K562 (cell line): ENCODE measurements around the gene LGR6. TPM values are rescaled to one million over a fixed set of nuclear protein-coding genes. Genes with fewer than 3 reads are reported as not detected.

ENCODE experiments used
- BRF2 ChIP-seq: IDR thresholded peaks from 3 replicates; pipeline ENCODE4 v1.6.1; 2011; ENCODE audit warnings: borderline replicate concordance, mild to moderate bottlenecking; ENCODE audit not compliant: insufficient read length, insufficient read depth
- EHMT2 ChIP-seq: fragments of 450-650 bp; IDR thresholded peaks from 2 replicates; pipeline ENCODE4 v1.6.1; 2018; ENCODE audit warnings: antibody characterized with exemption
- FOXP1 ChIP-seq: sonication (generic); formaldehyde crosslinking; IDR thresholded peaks from 2 replicates; pipeline ENCODE4 v1.8.0; 2022; ENCODE audit warnings: mild to moderate bottlenecking, missing genetic modification reagents
- HDAC1 ChIP-seq, 2 experiments: fragments of 450-650 bp; IDR thresholded peaks; 2 replicates each; pipeline ENCODE4 v1.6.1; 2016 to 2017; ENCODE audit warnings: inconsistent platforms in 1 of 2, mild to moderate bottlenecking in 1 of 2, moderate library complexity in 1 of 2
- HDAC3 ChIP-seq: fragments of 450-650 bp; IDR thresholded peaks from 2 replicates; pipeline ENCODE4 v1.6.1; 2018; ENCODE audit warnings: borderline replicate concordance, mild to moderate bottlenecking, moderate library complexity; ENCODE audit not compliant: partially characterized antibody
- HDGF ChIP-seq: fragments of 450-650 bp; IDR thresholded peaks from 2 replicates; pipeline ENCODE4 v1.6.1; 2016
- IRF2 ChIP-seq: sonication (generic); formaldehyde crosslinking; IDR thresholded peaks from 2 replicates; pipeline ENCODE4 v1.8.1; 2022; ENCODE audit warnings: mild to moderate bottlenecking, missing genetic modification reagents
- JUND ChIP-seq, 2 experiments: IDR thresholded peaks; 2 replicates in 1 of 2; 3 replicates in 1 of 2; pipeline ENCODE4 v1.6.1; 2011; ENCODE audit warnings: borderline replicate concordance in 2 of 2, low read depth in 2 of 2, low read length in 2 of 2, improper control_type of control experiment in 1 of 2, missing biosample characterization in 1 of 2, missing genetic modification characterization in 1 of 2, missing genetic modification reagents in 1 of 2
- NR1H2 ChIP-seq: sonication (generic); formaldehyde crosslinking; IDR thresholded peaks from 2 replicates; pipeline ENCODE4 v1.4.0; 2020; ENCODE audit warnings: mild to moderate bottlenecking, missing genetic modification reagents
- RCOR1 ChIP-seq, 2 experiments: IDR thresholded peaks; 2 replicates each; pipeline ENCODE4 v1.6.1; 2012; ENCODE audit warnings: low read depth in 2 of 2, low read length in 2 of 2, borderline replicate concordance in 1 of 2, improper control_type of control experiment in 1 of 2
- SMARCA4 ChIP-seq: fragments of 450-650 bp; IDR thresholded peaks from 2 replicates; pipeline ENCODE4 v1.6.1; 2016
- SMARCB1 ChIP-seq: IDR thresholded peaks from 2 replicates; pipeline ENCODE4 v1.6.1; 2011; ENCODE audit warnings: improper control_type of control experiment, low read depth; ENCODE audit not compliant: insufficient read length
- TRIM28 ChIP-seq: fragments of 450-650 bp; IDR thresholded peaks from 2 replicates; pipeline ENCODE4 v1.6.1; 2017
- UBTF ChIP-seq, 2 experiments: IDR thresholded peaks; 2 replicates each; pipeline ENCODE4 v1.6.1; 2012; ENCODE audit warnings: improper control_type of control experiment in 2 of 2, low read depth in 2 of 2, low read length in 2 of 2, borderline replicate concordance in 1 of 2
- YBX1 ChIP-seq: fragments of 450-650 bp; IDR thresholded peaks from 2 replicates; pipeline ENCODE4 v1.7.1; 2016; ENCODE audit warnings: mild to moderate bottlenecking
- ZNF740 ChIP-seq, 3 experiments: fragments of 200-800 bp in 1 of 3; sonication (Bioruptor generic) in 1 of 3; sonication (generic) in 1 of 3; formaldehyde crosslinking in 1 of 3; IDR thresholded peaks; 2 replicates each; pipeline versions ENCODE4 v1.6.1 to v1.8.0; 2016 to 2022; ENCODE audit warnings: mild to moderate bottlenecking in 2 of 3, missing compliant biosample characterization in 2 of 3, missing genetic modification characterization in 2 of 3, missing genetic modification reagents in 1 of 3
- ZSCAN32 ChIP-seq: fragments of 450-650 bp; formaldehyde crosslinking; IDR thresholded peaks from 2 replicates; pipeline ENCODE4 v1.4.0; 2020; ENCODE audit warnings: mild to moderate bottlenecking, moderate library complexity
- polyA plus RNA-seq, 8 experiments: library from polyadenylated mRNA; depleted of rRNA in 4 of 8; stranded (reverse) in 5 of 8; unstranded in 3 of 8; fragments of >200 nt; fragmentation: Nextera tagmentation in 2 of 8; fragmentation: Illumina TruSeq in 1 of 8; extraction: Ambion mirVana in 2 of 8; extraction: Trizol in 1 of 8; gene quantifications; 2 replicates each; pipeline versions ENCODE4 v1.2.1 to v1.2.3, GENCODE V29; 2011 to 2014; ENCODE audit warnings: inconsistent platforms in 1 of 8, missing spikeins in 1 of 8
- total RNA-seq, 7 experiments: library from RNA; depleted of rRNA in 6 of 7; stranded (reverse); fragments of >200 nt in 6 of 7; fragmentation: Illumina TruSeq in 2 of 7; extraction: Trizol in 2 of 7; gene quantifications; 2 replicates each; pipeline versions ENCODE4 v1.2.1 to v1.2.3, GENCODE V29; 2011 to 2021; ENCODE audit warnings: low replicate concordance in 1 of 7
- TF ChIP-seq, protein P1 (sequence below): fragments of 200-800 bp; sonication (Bioruptor generic); IDR thresholded peaks from 2 replicates; pipeline ENCODE4 v1.6.1; 2017; ENCODE audit warnings: missing genetic modification characterization, missing compliant biosample characterization
- TF ChIP-seq, protein P2 (sequence below): fragments of 250-450 bp; sonication (Bioruptor Pico); IDR thresholded peaks from 2 replicates; pipeline ENCODE4 v1.5.0; 2021

LGR6 gene
- total and polyA plus RNA-seq, 9 of the 15 experiments (the other 6 are each of a cell fraction or from before 2014, with no cell fraction given) = 0.01 to 0.54 (median 0.17) TPM; not detected in 1

DNA sequence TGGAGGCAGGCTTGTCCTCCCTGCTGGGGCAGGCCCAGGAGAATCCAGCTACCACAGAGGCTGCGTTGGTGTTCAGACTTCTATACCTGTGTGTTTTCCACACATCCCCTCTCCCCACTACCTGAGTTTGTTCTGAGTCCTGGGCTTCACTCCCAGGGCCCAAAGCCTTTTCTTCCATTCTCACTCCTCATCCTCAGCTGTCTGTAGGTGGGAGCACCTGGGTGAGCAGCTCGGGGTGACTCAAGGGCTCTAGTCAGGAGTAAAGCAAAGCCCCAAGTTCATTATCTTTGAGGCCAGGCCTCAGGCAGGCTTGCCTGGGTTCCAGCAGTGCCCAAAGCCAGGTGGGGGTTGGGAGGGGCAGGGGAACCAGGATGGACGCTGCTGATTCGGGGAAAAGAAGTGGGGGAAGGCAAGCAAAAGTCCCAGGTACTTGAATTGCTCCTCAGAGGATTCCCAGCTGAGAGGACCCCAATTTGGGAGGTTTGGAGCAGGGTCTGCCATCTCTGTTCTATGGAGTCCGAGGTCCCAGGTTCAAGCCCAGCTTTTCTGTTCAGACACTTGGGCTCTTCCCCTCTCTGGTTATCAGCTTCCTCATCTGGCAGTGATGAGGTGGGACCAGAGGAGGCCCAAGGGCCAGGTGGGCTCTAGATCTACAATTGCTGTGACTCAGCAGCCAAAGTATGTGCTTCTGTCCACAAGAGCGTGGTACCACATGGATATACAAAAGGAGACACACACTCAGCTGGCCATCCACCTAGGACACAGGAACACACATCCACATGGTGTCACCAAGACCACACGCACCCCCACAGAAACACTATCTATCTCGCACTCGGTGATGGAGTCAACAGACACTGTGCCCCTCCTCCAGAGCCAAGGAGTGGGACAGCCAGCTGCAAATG is 27.4 kb upstream of the LGR6 start (continued):
- TF ChIP-seq UBTF (IDR thresholded peaks at IDR 0.05; ENCODE audit: borderline replicate concordance in 1 of 2, low read depth in 2 of 2, low read length in 2 of 2) = no peak
- no peak for TF ChIP-seq TRIM28
- TF ChIP-seq ZNF740 (CRISPR knock-in tag; IDR thresholded peaks at IDR 0.05) = peak; percentile 86
- no peak; a peak in 1 of 4 replicates for TF ChIP-seq ZNF740 (tag; IDR thresholded peaks at IDR 0.05)
- TF ChIP-seq, protein P1, sequence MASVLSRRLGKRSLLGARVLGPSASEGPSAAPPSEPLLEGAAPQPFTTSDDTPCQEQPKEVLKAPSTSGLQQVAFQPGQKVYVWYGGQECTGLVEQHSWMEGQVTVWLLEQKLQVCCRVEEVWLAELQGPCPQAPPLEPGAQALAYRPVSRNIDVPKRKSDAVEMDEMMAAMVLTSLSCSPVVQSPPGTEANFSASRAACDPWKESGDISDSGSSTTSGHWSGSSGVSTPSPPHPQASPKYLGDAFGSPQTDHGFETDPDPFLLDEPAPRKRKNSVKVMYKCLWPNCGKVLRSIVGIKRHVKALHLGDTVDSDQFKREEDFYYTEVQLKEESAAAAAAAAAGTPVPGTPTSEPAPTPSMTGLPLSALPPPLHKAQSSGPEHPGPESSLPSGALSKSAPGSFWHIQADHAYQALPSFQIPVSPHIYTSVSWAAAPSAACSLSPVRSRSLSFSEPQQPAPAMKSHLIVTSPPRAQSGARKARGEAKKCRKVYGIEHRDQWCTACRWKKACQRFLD (CRISPR knock-in tag) = peak; percentile 46
- TF ChIP-seq BRF2 = no peak
- TF ChIP-seq SMARCB1 = peak; percentile 87
- no peak for TF ChIP-seq NR1H2
- no peak for TF ChIP-seq ZSCAN32
- TF ChIP-seq SMARCA4 = 0 out of 2 replicates have a peak, but pooled peaks have one; percentile 32
- TF ChIP-seq, protein P2, sequence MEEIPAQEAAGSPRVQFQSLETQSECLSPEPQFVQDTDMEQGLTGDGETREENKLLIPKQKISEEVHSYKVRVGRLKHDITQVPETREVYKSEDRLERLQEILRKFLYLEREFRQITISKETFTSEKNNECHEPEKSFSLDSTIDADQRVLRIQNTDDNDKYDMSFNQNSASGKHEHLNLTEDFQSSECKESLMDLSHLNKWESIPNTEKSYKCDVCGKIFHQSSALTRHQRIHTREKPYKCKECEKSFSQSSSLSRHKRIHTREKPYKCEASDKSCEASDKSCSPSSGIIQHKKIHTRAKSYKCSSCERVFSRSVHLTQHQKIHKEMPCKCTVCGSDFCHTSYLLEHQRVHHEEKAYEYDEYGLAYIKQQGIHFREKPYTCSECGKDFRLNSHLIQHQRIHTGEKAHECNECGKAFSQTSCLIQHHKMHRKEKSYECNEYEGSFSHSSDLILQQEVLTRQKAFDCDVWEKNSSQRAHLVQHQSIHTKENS (CRISPR knock-in tag) = no peak
- TF ChIP-seq EHMT2 = peak; percentile 59; the same call in 1 of the 2 replicates
- TF ChIP-seq HDAC3 = no peak
- TF ChIP-seq RCOR1 (IDR thresholded peaks at IDR 0.05; ENCODE audit: borderline replicate concordance in 1 of 2, low read depth in 2 of 2, low read length in 2 of 2) = peak; percentile 10 to 45; a peak in 2 of 4 replicates
- no peak for TF ChIP-seq FOXP1 (CRISPR knock-in tag)
- peak; percentile 56; the same call in 1 of the 2 replicates for TF ChIP-seq JUND (IDR thresholded peaks at IDR 0.05; ENCODE audit: borderline replicate concordance, low read depth, low read length)
- peak; percentile 59; the same call in 2 of the 3 replicates for TF ChIP-seq JUND (tag; IDR thresholded peaks at IDR 0.05; ENCODE audit: borderline replicate concordance, low read depth, low read length)
- no peak for TF ChIP-seq YBX1
- TF ChIP-seq IRF2 (CRISPR knock-in tag) = no peak
- peak in 1 of 2 experiments; percentile 62; a peak in 2 of 4 replicates for TF ChIP-seq HDAC1 (IDR thresholded peaks at IDR 0.05)
- TF ChIP-seq HDGF = peak; percentile 91
